Measurements from ENCODE around the gene DYNLT5. TPM values are rescaled to one million over a fixed set of nuclear protein-coding genes. Genes with fewer than 3 reads are reported as not detected.

The DYNLT5 gene
- total and polyA plus RNA-seq, 12 donors = 0.21 to 2.6 (median 0.50) TPM; not detected in 3

DNA sequence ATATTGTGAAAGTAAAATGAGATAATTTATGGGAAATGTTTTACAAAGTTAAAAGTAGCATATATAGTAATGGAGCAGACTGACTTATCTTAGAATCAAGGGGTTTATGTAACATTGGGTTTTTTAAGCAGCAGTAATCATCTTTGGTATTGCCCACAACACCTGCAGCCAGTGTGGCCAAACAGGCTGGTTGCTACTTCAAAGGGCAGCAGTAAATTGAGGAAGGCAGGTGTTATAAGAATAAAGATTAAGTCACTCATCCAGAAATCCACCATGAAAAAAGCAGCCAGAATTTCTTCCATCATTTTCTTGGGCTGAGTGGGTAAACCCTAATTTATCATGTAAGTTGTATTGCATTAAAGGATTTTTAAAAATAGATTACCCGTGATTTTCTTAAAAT is 16.7 kb downstream of the DYNLT5 start:
- H3K4me3 ChIP-seq = no peak overlapping the region
- H3K27me3 ChIP-seq = no peaks in the 10 kb centered on the region
- H3K4me1 ChIP-seq (replicated peaks in 1 of 2) = no peaks in the 10 kb centered on the region
- no peaks in the 10 kb centered on the region for H3K9me3 ChIP-seq (replicated peaks in 1 of 3)
- intact Hi-C loops (cut with DNase I) = loop anchor here (10.0 kb wide), 3 partner anchors 226 to 436 kb away; no protein-coding TSS in a partner anchor
- no peak overlapping the region for H3K27ac ChIP-seq
- no peaks in the 10 kb centered on the region for H3K36me3 ChIP-seq (replicated peaks in 1 of 2)
- 85 to 98% (median 89%) methylated on average over 1 of the region's 1 CpG for WGBS, 4 donors
- TF ChIP-seq POLR2A (IDR thresholded peaks at IDR 0.05) = no peak
- TF ChIP-seq, protein P1, sequence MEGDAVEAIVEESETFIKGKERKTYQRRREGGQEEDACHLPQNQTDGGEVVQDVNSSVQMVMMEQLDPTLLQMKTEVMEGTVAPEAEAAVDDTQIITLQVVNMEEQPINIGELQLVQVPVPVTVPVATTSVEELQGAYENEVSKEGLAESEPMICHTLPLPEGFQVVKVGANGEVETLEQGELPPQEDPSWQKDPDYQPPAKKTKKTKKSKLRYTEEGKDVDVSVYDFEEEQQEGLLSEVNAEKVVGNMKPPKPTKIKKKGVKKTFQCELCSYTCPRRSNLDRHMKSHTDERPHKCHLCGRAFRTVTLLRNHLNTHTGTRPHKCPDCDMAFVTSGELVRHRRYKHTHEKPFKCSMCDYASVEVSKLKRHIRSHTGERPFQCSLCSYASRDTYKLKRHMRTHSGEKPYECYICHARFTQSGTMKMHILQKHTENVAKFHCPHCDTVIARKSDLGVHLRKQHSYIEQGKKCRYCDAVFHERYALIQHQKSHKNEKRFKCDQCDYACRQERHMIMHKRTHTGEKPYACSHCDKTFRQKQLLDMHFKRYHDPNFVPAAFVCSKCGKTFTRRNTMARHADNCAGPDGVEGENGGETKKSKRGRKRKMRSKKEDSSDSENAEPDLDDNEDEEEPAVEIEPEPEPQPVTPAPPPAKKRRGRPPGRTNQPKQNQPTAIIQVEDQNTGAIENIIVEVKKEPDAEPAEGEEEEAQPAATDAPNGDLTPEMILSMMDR (IDR thresholded peaks at IDR 0.05) = no peak
- no peak for DNase-seq

GRCh38 chr1:66769512-66770229 is 17.4 kb downstream of the DYNLT5 start:
- 82 to 92% (median 90%) methylated on average over 7 of the region's 7 CpGs for WGBS, 4 donors
- no peak for DNase-seq
- no peak overlapping the region for H3K4me3 ChIP-seq
- no peak overlapping the region for H3K27ac ChIP-seq
- H3K27me3 ChIP-seq = no peaks in the 10 kb centered on the region
- TF ChIP-seq POLR2A (IDR thresholded peaks at IDR 0.05) = no peak
- TF ChIP-seq, protein P1 (IDR thresholded peaks at IDR 0.05) = no peak
- intact Hi-C loops (cut with DNase I) = loop anchor here (10.0 kb wide), 4 partner anchors 145 to 435 kb away; no protein-coding TSS in a partner anchor
- H3K9me3 ChIP-seq (replicated peaks in 1 of 3) = no peaks in the 10 kb centered on the region
- no peaks in the 10 kb centered on the region for H3K4me1 ChIP-seq (replicated peaks in 1 of 2)
- H3K36me3 ChIP-seq (replicated peaks in 1 of 2) = no peaks in the 10 kb centered on the region

- Histone ChIP-seq H3K4me3 (no peak overlapping the region), H3K27ac (no peak overlapping the region), H3K27me3 (no peaks in the 10 kb centered on the region), H3K9me3 (replicated peaks in 1 of 3) (no peaks in the 10 kb centered on the region), H3K4me1 (replicated peaks in 1 of 2) (no peaks in the 10 kb centered on the region), H3K36me3 (replicated peaks in 1 of 2) (no peaks in the 10 kb centered on the region)
- TF ChIP-seq POLR2A (IDR thresholded peaks at IDR 0.05) = no peak
- TF ChIP-seq, protein P1 (IDR thresholded peaks at IDR 0.05) = no peak
- no peak for DNase-seq
- WGBS, 4 donors = 93 to 100% (median 99%) methylated on average over 2 of the region's 2 CpGs
- intact Hi-C loops (cut with DNase I) = loop anchor here in 1 of 2 donors (10.0 kb wide), 1 partner anchor 145 kb away; no protein-coding TSS in a partner anchor
Measured at GRCh38 chr1:66770240-66770639, 18.0 kb downstream of the DYNLT5 start.

GRCh38 chr1:66770694-66771093 is 18.4 kb downstream of the DYNLT5 start:
- DNase-seq = no peak

More at GRCh38 chr1:66770694-66771093, 18.4 kb downstream of the DYNLT5 start:
- no peaks in the 10 kb centered on the region for H3K9me3 ChIP-seq (replicated peaks in 1 of 3)
- H3K4me1 ChIP-seq (replicated peaks in 1 of 2) = no peaks in the 10 kb centered on the region
- H3K27me3 ChIP-seq = no peaks in the 10 kb centered on the region
- H3K27ac ChIP-seq = no peak overlapping the region
- H3K36me3 ChIP-seq (replicated peaks in 1 of 2) = no peaks in the 10 kb centered on the region
- intact Hi-C loops (cut with DNase I) = loop anchor here in 1 of 2 donors (10.0 kb wide), 1 partner anchor 144 kb away; no protein-coding TSS in a partner anchor
- WGBS, 4 donors = 73 to 83% (median 80%) methylated on average over 4 of the region's 4 CpGs
- no peak overlapping the region for H3K4me3 ChIP-seq
- TF ChIP-seq, protein P1 (IDR thresholded peaks at IDR 0.05) = no peak
- no peak for TF ChIP-seq POLR2A (IDR thresholded peaks at IDR 0.05)
